ENCODE measurements around the gene NME9. TPM values are rescaled to one million over a fixed set of nuclear protein-coding genes. Genes with fewer than 3 reads are reported as not detected.

Gene NME9
- total and polyA plus RNA-seq, 2 of the 4 experiments (the other 2 are of a cell fraction) = not detected

DNA sequence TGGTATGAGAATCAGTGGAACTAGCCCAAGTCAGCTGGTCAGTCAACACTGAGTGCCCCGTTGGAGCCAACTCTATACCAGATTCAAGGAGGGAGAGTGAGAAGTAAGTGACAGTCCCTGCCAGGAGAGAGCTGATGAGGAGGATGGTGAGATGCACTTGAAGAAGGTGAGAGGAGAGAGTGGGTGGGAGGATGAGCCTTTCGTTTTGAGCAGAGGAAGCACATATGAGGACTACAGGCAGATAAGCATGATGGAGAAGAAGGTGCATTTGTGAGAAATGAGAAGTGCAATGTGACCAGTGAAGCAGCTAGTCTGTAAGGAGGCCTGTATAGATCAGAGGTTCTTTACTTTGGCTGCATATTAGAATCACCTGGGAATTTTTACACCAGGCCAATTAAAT is 40.4 kb downstream of the NME9 start:
- Histone ChIP-seq H2BK20ac (ENCODE audit: low read depth, low read length) (no peak overlapping the region), H2BK5ac (ENCODE audit: low read depth, low read length, poor library complexity, severe bottlenecking) (no peak overlapping the region), H4K20me1 (ENCODE audit: insufficient read depth, low read length) (no peaks in the 10 kb centered on the region), H3K27ac (ENCODE audit: insufficient read depth, low read length) (no peak overlapping the region), H3K14ac (replicated peaks; ENCODE audit: low read depth, low read length) (no peak overlapping the region), H2AFZ (replicated peaks; ENCODE audit: low read length, poor library complexity) (no peak overlapping the region), H2AK9ac (replicated peaks; ENCODE audit: low read depth, low read length, poor library complexity) (no peak overlapping the region), H3K36me3 (ENCODE audit: control insufficient read depth, insufficient read depth, low read length) (peaks cover 36% of the 10 kb centered on the region), H2BK15ac (ENCODE audit: low read depth, low read length) (no peak overlapping the region), H3K4me2 (ENCODE audit: low read depth, low read length) (no peak overlapping the region), H3K4me3 (ENCODE audit: insufficient read depth, low read depth, low read length) (no peak overlapping the region), H3K4me1 (ENCODE audit: control insufficient read depth, insufficient read depth, low read length) (no peaks in the 10 kb centered on the region), H3K4ac (ENCODE audit: low read depth, low read length) (no peak overlapping the region), H3K9ac (ENCODE audit: low read depth, low read length) (no peak overlapping the region), H2BK120ac (ENCODE audit: low read depth, low read length) (no peak overlapping the region), H4K8ac (ENCODE audit: low read depth in 2 of 2, low read length in 2 of 2) (no peak overlapping the region), H3K9me3 (ENCODE audit: control insufficient read depth, insufficient read depth, low read length) (no peaks in the 10 kb centered on the region), H3K18ac (ENCODE audit: low read depth, low read length) (no peak overlapping the region), H3K56ac (ENCODE audit: extremely low read depth, insufficient read depth, low read length) (no peak overlapping the region), H4K5ac (ENCODE audit: low read depth, low read length) (no peak overlapping the region), H3K79me1 (ENCODE audit: low read depth in 1 of 2, low read length in 2 of 2) (no peaks in the 10 kb centered on the region), H3K23ac (ENCODE audit: low read depth, low read length) (no peak overlapping the region), H4K91ac (ENCODE audit: insufficient read depth, low read depth, low read length) (no peak overlapping the region), H3K9me1 (ENCODE audit: insufficient read depth, low read length) (peaks cover 3% of the 10 kb centered on the region; the same call in 1 of the 2 replicates), H3K27me3 (ENCODE audit: control insufficient read depth, insufficient read depth, low read length) (no peaks in the 10 kb centered on the region), H2AK5ac (ENCODE audit: low read depth, low read length) (no peak overlapping the region)
- no peak for DNase-seq
- no TSS peak for BruUV-seq (replicated peaks)
- dilution Hi-C loops (cut with HindIII; ENCODE audit: low sequenced_read_pairs, unreplicated experiment) = no loop called here
- intact Hi-C loops (cut with micrococcal nuclease) = no loop called here
- no peak for TF ChIP-seq CHD1 (IDR thresholded peaks at IDR 0.05; ENCODE audit: low read depth, low read length)
- no peak for TF ChIP-seq POLR2A (IDR thresholded peaks at IDR 0.05; ENCODE audit: low read depth, low read length)
- no peak for TF ChIP-seq RFX5 (IDR thresholded peaks at IDR 0.05; ENCODE audit: low read depth, low read length)
- TF ChIP-seq MAFK (IDR thresholded peaks at IDR 0.05; ENCODE audit: low read depth, low read length) = no peak
- no peak for TF ChIP-seq MAZ (IDR thresholded peaks at IDR 0.05; ENCODE audit: borderline replicate concordance, low read depth, low read length)
- no peak for TF ChIP-seq SMC3 (IDR thresholded peaks at IDR 0.05; ENCODE audit: low read depth, low read length)
- TF ChIP-seq CEBPB (IDR thresholded peaks at IDR 0.05; ENCODE audit: low read depth, low read length) = no peak
- TF ChIP-seq BHLHE40 (IDR thresholded peaks at IDR 0.05; ENCODE audit: low read depth, low read length) = no peak
- no peak for TF ChIP-seq USF2 (IDR thresholded peaks at IDR 0.05; ENCODE audit: low read depth, low read length)
- no peak for TF ChIP-seq RCOR1 (IDR thresholded peaks at IDR 0.05; ENCODE audit: insufficient replicate concordance, low read length)
- no peak for TF ChIP-seq MXI1 (IDR thresholded peaks at IDR 0.05; ENCODE audit: borderline replicate concordance, low read depth, low read length)
- no peak for TF ChIP-seq RAD21 (IDR thresholded peaks at IDR 0.05; ENCODE audit: low read length)
- no peak for TF ChIP-seq ELK1 (IDR thresholded peaks at IDR 0.05; ENCODE audit: borderline replicate concordance, low read depth, low read length)
- TF ChIP-seq FOS (IDR thresholded peaks at IDR 0.05; ENCODE audit: low read depth, low read length) = no peak
- TF ChIP-seq CTCF (conservative IDR thresholded peaks at IDR 0.05; ENCODE audit: low read depth, low read length) = no peak
- no peak for TF ChIP-seq NFE2L2 (IDR thresholded peaks at IDR 0.05; ENCODE audit: low read depth, low read length)
- ChIA-PET CTCF (no interaction called here), POLR2A (ENCODE audit: unreplicated experiment) (no interaction called here)
- WGBS, 2 experiments (ENCODE audit: extremely low coverage in 2 of 2, insufficient read length in 1 of 2) = 80% methylated on average over 1 of the region's 2 CpGs; no CpG with 5 or more reads in 1 of the 2 experiments
- in situ Hi-C loops (cut with MboI; ENCODE audit: low sequenced_read_pairs) = no loop called here
- no peak for ATAC-seq (ENCODE audit: low read depth)

Measured in IMR-90 (cell line).